HCT116 (cell line): Measurements from ENCODE around the gene ADCY2. TPM values are rescaled to one million over a fixed set of nuclear protein-coding genes. Genes with fewer than 3 reads are reported as not detected.

Source experiments
- ATAC-seq: fragments of 200-7000 bp; cut with Tn5 transposase; 2 replicates; pipeline ENCODE4 v1.9.1; 2020; ENCODE audit warnings: mild to moderate bottlenecking, moderate library complexity
- BruUV-seq: library from RNA; stranded (reverse); fragments of 400-500 nt; replicated peaks from 2 replicates; lab custom pipeline; 2021; lab: Mats Ljungman, UMichigan
- CTCF ChIA-PET: fragments of 300-600 bp; sonication (Branson Sonifier 250); formaldehyde crosslinking; loops from one replicate; lab custom pipeline; 2021; ENCODE audit warnings: antibody characterized with exemption; lab: Charles Lee
- POLR2A ChIA-PET: fragments of 300-600, 350-600 bp; sonication (Branson Sonifier 250); formaldehyde crosslinking; loops from one replicate; lab custom pipeline; 2021; ENCODE audit warnings: antibody characterized with exemption; lab: Charles Lee
- RAD21 ChIA-PET, 2 experiments: fragments of 300-600 bp; sonication (Branson Sonifier 250); formaldehyde crosslinking; loops; one replicate each; lab custom pipeline; 2023; ENCODE audit warnings: low total read pairs in 2 of 2; ENCODE audit not compliant: uncharacterized antibody in 2 of 2, unreplicated experiment in 2 of 2, low non-redundant PET in 1 of 2; lab: Charles Lee
- DNase-seq: peaks from one replicate; pipeline ENCODE4 v3.0.0-alpha.2; 2010; ENCODE audit warnings: low read depth, low spot score
- H2AFZ ChIP-seq: fragments of 200-600 bp; shearing (Covaris generic), sonication (generic); 2 replicates; pipeline ENCODE4 v1.6.1; 2017; ENCODE audit warnings: low read depth, mixed run types, mixed read lengths, antibody characterized with exemption, low read length; ENCODE audit not compliant: poor library complexity, severe bottlenecking
- H3K27ac ChIP-seq: 2 replicates; pipeline ENCODE4 v1.5.1; 2012; ENCODE audit warnings: low read depth, low read length
- H3K27me3 ChIP-seq: fragments of 200-600 bp; sonication (generic); 2 replicates; pipeline ENCODE4 v1.6.1; 2016; ENCODE audit warnings: mixed run types, low read length, mixed read lengths; ENCODE audit not compliant: insufficient read depth
- H3K36me3 ChIP-seq, 2 experiments: fragments of 200-500 bp in 1 of 2; fragments of 200-600 bp in 1 of 2; sonication (Bioruptor generic) in 1 of 2; sonication (generic) in 1 of 2; 2 replicates each; pipeline versions ENCODE4 v1.5.1 to v1.6.1; 2014 to 2016; ENCODE audit warnings: low read length in 2 of 2, inconsistent platforms in 1 of 2, mixed read lengths in 1 of 2, mixed run types in 1 of 2; ENCODE audit not compliant: insufficient read depth in 2 of 2, control insufficient read depth in 1 of 2
- H3K4me1 ChIP-seq, 2 experiments: fragments of 200-600 bp in 1 of 2; sonication (generic) in 1 of 2; 2 replicates each; pipeline versions ENCODE4 v1.5.1 to v1.6.1; 2012 to 2017; ENCODE audit warnings: low read length in 2 of 2, inconsistent platforms in 1 of 2, mild to moderate bottlenecking in 1 of 2, mixed read lengths in 1 of 2, mixed run types in 1 of 2, moderate library complexity in 1 of 2; ENCODE audit not compliant: insufficient read depth in 2 of 2, control insufficient read depth in 1 of 2
- H3K4me2 ChIP-seq: fragments of 200-600 bp; sonication (generic); 2 replicates; pipeline ENCODE4 v1.6.1; 2017; ENCODE audit warnings: mixed run types, low read length, mixed read lengths
- H3K4me3 ChIP-seq, 2 experiments: fragments of 200-600 bp in 1 of 2; sonication (generic) in 1 of 2; replicated peaks in 1 of 2; 2 replicates each; pipeline ENCODE4 v1.5.1; 2011 to 2016; ENCODE audit warnings: low read length in 2 of 2, control low read depth in 1 of 2, low read depth in 1 of 2, mild to moderate bottlenecking in 1 of 2, mixed read lengths in 1 of 2, mixed run types in 1 of 2
- H3K79me2 ChIP-seq: fragments of 200-600 bp; sonication (generic); 2 replicates; pipeline ENCODE4 v1.6.1; 2017; ENCODE audit warnings: mild to moderate bottlenecking, mixed run types, low read length, moderate library complexity, mixed read lengths; ENCODE audit not compliant: insufficient read depth
- H3K9ac ChIP-seq: fragments of 200-600 bp; sonication (generic); 2 replicates; pipeline ENCODE4 v1.6.1; 2016; ENCODE audit warnings: low read length, mixed read lengths
- H3K9me2 ChIP-seq: fragments of 200-600 bp; sonication (generic), shearing (Covaris generic); 2 replicates; pipeline ENCODE4 v1.6.1; 2017; ENCODE audit warnings: mixed run types, mild to moderate bottlenecking, moderate library complexity; ENCODE audit not compliant: insufficient read depth
- H3K9me3 ChIP-seq, 2 experiments: fragments of 200-500 bp in 1 of 2; fragments of 200-600 bp in 1 of 2; sonication (Bioruptor generic) in 1 of 2; sonication (generic) in 1 of 2; 2 replicates each; pipeline ENCODE4 v1.6.1; 2014 to 2017; ENCODE audit warnings: low read length in 2 of 2, mixed read lengths in 2 of 2, inconsistent platforms in 1 of 2, low read depth in 1 of 2, mild to moderate bottlenecking in 1 of 2, mixed run types in 1 of 2, moderate library complexity in 1 of 2; ENCODE audit not compliant: control insufficient read depth in 1 of 2, insufficient read depth in 1 of 2
- H4K20me1 ChIP-seq: fragments of 200-600 bp; sonication (generic), shearing (Covaris generic); 2 replicates; pipeline ENCODE4 v1.6.1; 2017; ENCODE audit warnings: mixed run types, mild to moderate bottlenecking, moderate library complexity; ENCODE audit not compliant: insufficient read depth
- CBX3 ChIP-seq: IDR thresholded peaks from 2 replicates; pipeline ENCODE4 v1.6.1; 2012; ENCODE audit warnings: low read depth
- CEBPB ChIP-seq: IDR thresholded peaks from 2 replicates; pipeline ENCODE4 v1.6.1; 2012; ENCODE audit warnings: low read depth
- EGR1 ChIP-seq: IDR thresholded peaks from 2 replicates; pipeline ENCODE4 v1.6.1; 2012; ENCODE audit warnings: low read depth
- EZH2 ChIP-seq: fragments of 200-600 bp; sonication (generic); IDR thresholded peaks from 2 replicates; pipeline ENCODE4 v1.6.1; 2017; ENCODE audit warnings: antibody characterized with exemption, mixed run types
- JUND ChIP-seq: IDR thresholded peaks from 2 replicates; pipeline ENCODE4 v1.6.1; 2012
- POLR2A ChIP-seq: IDR thresholded peaks from 2 replicates; pipeline ENCODE4 v1.7.0; 2011; ENCODE audit warnings: borderline replicate concordance; ENCODE audit not compliant: insufficient read depth, insufficient read length; ENCODE audit errors: extremely low read depth
- POLR2AphosphoS5 ChIP-seq: IDR thresholded peaks from 2 replicates; pipeline ENCODE4 v1.6.1; 2011; ENCODE audit warnings: mild to moderate bottlenecking, low read depth, low read length, moderate library complexity
- SIN3A ChIP-seq: IDR thresholded peaks from 2 replicates; pipeline ENCODE4 v1.6.1; 2012; ENCODE audit warnings: low read depth
- SP1 ChIP-seq: IDR thresholded peaks from 2 replicates; pipeline ENCODE4 v1.6.1; 2012; ENCODE audit warnings: low read depth
- SRF ChIP-seq: IDR thresholded peaks from 2 replicates; pipeline ENCODE4 v1.6.1; 2012; ENCODE audit warnings: low read depth
- TCF7L2 ChIP-seq: IDR thresholded peaks from 2 replicates; pipeline ENCODE4 v1.7.0; 2011; ENCODE audit warnings: borderline replicate concordance, inconsistent platforms; ENCODE audit not compliant: insufficient read depth, insufficient read length; ENCODE audit errors: extremely low read depth
- YY1 ChIP-seq: IDR thresholded peaks from 2 replicates; pipeline ENCODE4 v1.6.1; 2011; ENCODE audit warnings: low read length, low read depth, moderate library complexity, mild to moderate bottlenecking; ENCODE audit not compliant: insufficient replicate concordance; ENCODE audit errors: extremely low read depth
- ZFX ChIP-seq: fragments of 450-650 bp; IDR thresholded peaks from 2 replicates; pipeline ENCODE4 v1.6.1; 2017
- intact Hi-C: fragments of 100-400 bp; cut with micrococcal nuclease; formaldehyde crosslinking; loops from 2 replicates; pipeline ENCODE4 v1.10.0; 2022
- total RNA-seq: library from RNA; stranded (reverse); gene quantifications from one replicate; pipeline ENCODE4 v1.2.1, GENCODE V29; 2021; ENCODE audit not compliant: unreplicated experiment
- TF ChIP-seq, protein P1 (sequence below): IDR thresholded peaks from 2 replicates; pipeline ENCODE4 v1.6.1; 2012
- TF ChIP-seq, protein P2 (sequence below): IDR thresholded peaks from 2 replicates; pipeline ENCODE4 v1.6.1; 2011; ENCODE audit warnings: mild to moderate bottlenecking, low read length, moderate library complexity; ENCODE audit not compliant: insufficient replicate concordance; ENCODE audit errors: extremely low read depth

The ADCY2 gene
- total RNA-seq, 1 experiment from 2014 or later: 0.15 TPM

DNA sequence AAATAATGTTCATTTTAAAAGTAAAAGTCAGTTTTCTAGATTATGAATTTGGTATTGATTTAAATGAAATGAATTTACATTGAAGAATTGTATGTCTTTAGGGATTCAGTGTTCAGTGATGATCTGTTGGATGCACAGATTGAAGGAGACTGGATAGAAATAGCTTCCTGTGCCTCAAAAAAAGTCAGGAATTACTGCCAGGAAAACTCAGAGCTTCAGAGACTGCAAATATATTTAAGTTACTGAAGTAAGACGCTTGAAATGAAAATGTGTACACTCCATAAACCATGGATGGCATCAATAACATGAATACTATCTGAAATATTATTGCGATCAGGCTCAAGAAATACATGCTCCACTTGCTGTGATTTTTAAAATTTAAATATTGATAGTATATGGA is 60.3 kb downstream of the ADCY2 start:
- intact Hi-C loops: no loop called here
- H3K27ac ChIP-seq: no peak overlapping the region
- no peaks in the 10 kb centered on the region for H3K4me1 ChIP-seq
- ATAC-seq (no peak), DNase-seq (no peak)
- no peaks in the 10 kb centered on the region for H3K9me2 ChIP-seq
- TF ChIP-seq SRF (no peak), SIN3A (no peak), POLR2AphosphoS5 (no peak), ZFX (no peak), CBX3 (no peak), POLR2A (no peak), CEBPB (no peak)
- CTCF ChIA-PET: no interaction called here
- H3K36me3 ChIP-seq: no peaks in the 10 kb centered on the region
- no TSS peak for BruUV-seq
- no peak overlapping the region for H3K4me3 ChIP-seq
- H2AFZ ChIP-seq: no peak overlapping the region
- H3K9me3 ChIP-seq: peaks cover 0 to 23% of the 10 kb centered on the region in 2 experiments; a peak in 2 of 4 replicates
- no peak overlapping the region for H3K4me2 ChIP-seq
- POLR2A ChIA-PET: no interaction called here
- H3K79me2 ChIP-seq: no peaks in the 10 kb centered on the region
- RAD21 ChIA-PET: no interaction called here
- no peaks in the 10 kb centered on the region for H3K27me3 ChIP-seq
- H3K9ac ChIP-seq: no peak overlapping the region
- no peaks in the 10 kb centered on the region for H4K20me1 ChIP-seq

DNA sequence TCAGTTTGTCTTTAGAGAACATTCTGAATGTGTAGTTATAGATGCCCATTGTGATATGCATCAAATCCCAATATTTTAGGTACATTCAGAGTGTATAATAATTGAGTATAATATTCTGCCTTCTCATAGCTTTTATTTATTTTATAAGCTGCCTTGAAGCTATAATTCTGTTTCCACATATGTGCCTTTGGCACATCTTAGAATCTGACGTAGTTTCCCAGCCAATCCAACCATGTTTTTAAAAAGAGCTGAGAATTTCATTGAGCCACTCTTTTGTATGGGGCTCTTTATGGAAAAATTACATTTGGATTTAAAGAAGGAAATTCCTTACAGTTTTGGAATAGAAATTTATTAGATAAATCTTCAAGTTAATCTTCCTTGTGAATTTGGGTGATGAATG is 65.4 kb downstream of the ADCY2 start:
- no peaks in the 10 kb centered on the region for H3K79me2 ChIP-seq
- no TSS peak for BruUV-seq
- POLR2A ChIA-PET: no interaction called here

More for the DNA sequence above, 65.4 kb downstream of the ADCY2 start:
- no peak overlapping the region for H3K4me3 ChIP-seq
- H3K9me2 ChIP-seq: no peaks in the 10 kb centered on the region
- no peak overlapping the region for H3K4me2 ChIP-seq
- no peaks in the 10 kb centered on the region for H3K27me3 ChIP-seq
- H3K4me1 ChIP-seq: no peaks in the 10 kb centered on the region
- H3K36me3 ChIP-seq: no peaks in the 10 kb centered on the region
- H3K9me3 ChIP-seq: peaks cover 0 to 29% of the 10 kb centered on the region in 2 experiments; a peak in 2 of 4 replicates
- ChIA-PET CTCF (no interaction called here), RAD21 (no interaction called here)
- H3K27ac ChIP-seq: no peak overlapping the region
- no peak overlapping the region for H2AFZ ChIP-seq
- no peaks in the 10 kb centered on the region for H4K20me1 ChIP-seq
- H3K9ac ChIP-seq: no peak overlapping the region
- ATAC-seq (no peak), DNase-seq (no peak)
- intact Hi-C loops: no loop called here
- TF ChIP-seq TCF7L2 (no peak), EZH2 (no peak), JUND (no peak), POLR2A (no peak), YY1 (no peak), SP1 (no peak), ZFX (no peak), CEBPB (no peak), CBX3 (no peak), SIN3A (no peak), POLR2AphosphoS5 (no peak), EGR1 (no peak)
- TF ChIP-seq, protein P1, sequence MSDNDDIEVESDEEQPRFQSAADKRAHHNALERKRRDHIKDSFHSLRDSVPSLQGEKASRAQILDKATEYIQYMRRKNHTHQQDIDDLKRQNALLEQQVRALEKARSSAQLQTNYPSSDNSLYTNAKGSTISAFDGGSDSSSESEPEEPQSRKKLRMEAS: no peak
- TF ChIP-seq, protein P2, sequence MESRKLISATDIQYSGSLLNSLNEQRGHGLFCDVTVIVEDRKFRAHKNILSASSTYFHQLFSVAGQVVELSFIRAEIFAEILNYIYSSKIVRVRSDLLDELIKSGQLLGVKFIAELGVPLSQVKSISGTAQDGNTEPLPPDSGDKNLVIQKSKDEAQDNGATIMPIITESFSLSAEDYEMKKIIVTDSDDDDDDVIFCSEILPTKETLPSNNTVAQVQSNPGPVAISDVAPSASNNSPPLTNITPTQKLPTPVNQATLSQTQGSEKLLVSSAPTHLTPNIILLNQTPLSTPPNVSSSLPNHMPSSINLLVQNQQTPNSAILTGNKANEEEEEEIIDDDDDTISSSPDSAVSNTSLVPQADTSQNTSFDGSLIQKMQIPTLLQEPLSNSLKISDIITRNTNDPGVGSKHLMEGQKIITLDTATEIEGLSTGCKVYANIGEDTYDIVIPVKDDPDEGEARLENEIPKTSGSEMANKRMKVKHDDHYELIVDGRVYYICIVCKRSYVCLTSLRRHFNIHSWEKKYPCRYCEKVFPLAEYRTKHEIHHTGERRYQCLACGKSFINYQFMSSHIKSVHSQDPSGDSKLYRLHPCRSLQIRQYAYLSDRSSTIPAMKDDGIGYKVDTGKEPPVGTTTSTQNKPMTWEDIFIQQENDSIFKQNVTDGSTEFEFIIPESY: no peak
